Activated naive CD4-positive, alpha-beta T cell (primary cell): ENCODE results near the gene NDUFB1.
A peak's percentile ranks its signal among the peaks of the same experiment; 100 is the strongest.

ENCODE experiments used
- DNase-seq, 4 experiments: peaks; one replicate each; lab custom pipeline; 2025; lab: John Stamatoyannopoulos, UW

The NDUFB1 gene

DNA sequence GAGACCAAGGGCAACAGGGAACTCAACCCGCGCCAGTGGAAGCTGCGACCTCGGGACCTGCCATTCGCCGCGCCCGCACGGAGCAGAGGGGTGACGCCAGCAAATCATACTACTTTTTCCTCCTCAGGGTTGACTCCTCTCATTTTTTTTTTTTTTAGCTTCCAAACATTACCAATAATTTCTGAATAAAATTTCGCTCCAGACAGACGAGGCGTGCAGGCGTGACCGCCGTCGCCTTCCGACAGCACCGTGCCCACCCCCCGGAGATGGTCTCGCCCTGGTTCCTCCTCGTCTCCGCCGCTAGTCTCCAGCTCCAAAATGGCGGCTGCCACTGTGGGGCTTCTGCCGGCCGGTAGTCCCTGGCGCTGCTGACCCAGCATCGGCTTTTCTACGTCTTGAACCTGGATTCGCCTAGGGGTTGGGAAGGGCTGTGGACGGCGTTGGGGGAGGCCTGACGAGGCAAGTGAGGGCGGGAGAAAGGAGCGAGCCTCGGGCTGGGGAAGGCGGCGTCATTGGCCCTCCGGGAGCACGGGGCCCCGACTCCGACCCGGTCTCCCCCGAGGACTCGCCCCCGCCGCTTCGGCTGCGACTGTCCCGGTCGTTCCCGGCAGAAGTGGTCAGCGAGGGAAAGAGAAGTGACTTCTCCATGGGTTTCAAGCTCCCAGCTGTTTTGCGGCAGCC is at the start of gene NDUFB1, which contains the start of gene CPSF2:
Gene NDUFB1 (minus strand): TSS at position 37 of the 681 bp plus-strand sequence. CDS start 4,069 bp downstream, outside the sequence.
Gene CPSF2 (plus strand): TSS at position 300 of the 681 bp plus-strand sequence. CDS start 9,016 bp downstream, outside the sequence.
- DNase-seq, result peak; percentile 63 to 82 (median 74)

DNA sequence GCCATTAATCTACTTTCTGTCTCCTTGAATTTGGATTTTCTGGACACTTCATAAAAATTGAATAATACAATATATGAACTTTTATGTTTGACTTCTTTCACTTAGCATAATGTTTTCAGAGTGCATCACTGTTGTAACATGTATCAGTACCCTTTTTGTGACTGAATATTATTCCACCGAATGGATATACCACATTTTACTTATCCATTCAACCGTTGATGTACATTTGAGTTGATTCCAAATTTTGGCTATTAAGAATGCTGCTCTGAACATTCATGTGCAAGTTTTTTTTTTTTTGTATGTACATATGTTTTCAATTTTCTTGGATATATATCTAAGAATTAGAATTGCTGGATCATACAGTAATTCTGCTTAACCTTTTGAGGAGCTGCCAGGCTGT is 43.5 kb upstream of the NDUFB1 start:
- no peak for DNase-seq

GRCh38 chr14:92161521-92161920 is 40.0 kb upstream of the NDUFB1 start:
- DNase-seq, result no peak

DNA sequence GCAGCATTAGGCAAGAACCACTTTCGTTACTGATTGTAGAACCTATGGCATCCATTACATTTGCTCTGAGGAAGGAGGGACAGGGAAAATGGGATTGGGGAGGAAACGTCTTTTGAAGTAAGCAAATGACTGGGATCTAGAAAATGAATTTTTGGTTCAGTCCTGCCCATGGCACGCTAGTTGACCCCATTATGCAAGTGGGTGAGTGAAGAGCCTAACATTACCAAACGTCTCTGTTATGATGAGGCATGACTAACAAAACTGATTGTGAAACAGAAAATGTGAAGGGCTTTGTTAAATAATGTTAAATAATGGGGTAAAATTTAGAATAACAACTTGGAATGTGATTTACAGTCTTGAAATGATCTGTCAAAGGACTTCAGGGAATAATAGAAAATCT is 39.1 kb upstream of the NDUFB1 start:
- DNase-seq, result no peak

- DNase-seq, result no peak
These were observed 32.9 kb upstream of the NDUFB1 start for GRCh38 chr14:92154283-92154942.

DNA sequence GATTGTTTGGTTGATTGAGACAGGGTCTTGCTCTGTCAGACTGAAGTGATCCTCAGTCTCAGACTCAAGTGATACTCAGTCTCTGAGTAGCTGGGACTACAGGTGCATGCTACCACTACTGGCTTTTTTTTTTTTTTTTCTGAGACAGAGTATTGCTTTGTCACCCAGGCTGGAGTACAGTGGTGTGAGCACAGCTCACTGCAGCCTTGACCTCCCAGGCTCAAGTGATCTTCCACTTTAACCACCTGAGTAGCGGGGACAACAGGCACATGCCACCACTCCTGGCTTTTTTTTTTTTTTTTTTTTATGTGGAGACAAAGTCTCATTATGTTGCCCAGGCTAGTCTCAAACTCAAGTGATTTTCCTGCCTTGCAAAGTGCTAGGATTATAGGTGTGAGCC is 32.1 kb upstream of the NDUFB1 start:
- DNase-seq, result no peak

DNA sequence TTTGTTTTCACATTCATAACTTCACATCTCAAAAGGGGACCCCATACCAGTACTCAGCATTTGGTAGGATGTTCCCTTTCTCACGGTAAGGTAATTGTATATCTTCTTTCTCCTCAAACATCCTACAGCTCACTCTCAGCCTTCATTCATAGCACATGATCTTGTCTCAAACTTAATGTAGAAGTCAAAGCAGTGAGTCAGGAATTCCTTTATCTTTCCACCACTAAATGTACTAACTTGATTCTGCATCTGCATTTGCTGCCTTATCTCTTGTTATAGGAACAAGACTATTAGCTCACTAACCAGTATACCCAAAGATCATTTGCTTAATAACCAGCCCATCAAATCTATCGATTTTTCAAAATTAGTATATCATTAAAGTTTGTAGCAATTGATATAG is 23.2 kb upstream of the NDUFB1 start:
- no peak for DNase-seq

DNA sequence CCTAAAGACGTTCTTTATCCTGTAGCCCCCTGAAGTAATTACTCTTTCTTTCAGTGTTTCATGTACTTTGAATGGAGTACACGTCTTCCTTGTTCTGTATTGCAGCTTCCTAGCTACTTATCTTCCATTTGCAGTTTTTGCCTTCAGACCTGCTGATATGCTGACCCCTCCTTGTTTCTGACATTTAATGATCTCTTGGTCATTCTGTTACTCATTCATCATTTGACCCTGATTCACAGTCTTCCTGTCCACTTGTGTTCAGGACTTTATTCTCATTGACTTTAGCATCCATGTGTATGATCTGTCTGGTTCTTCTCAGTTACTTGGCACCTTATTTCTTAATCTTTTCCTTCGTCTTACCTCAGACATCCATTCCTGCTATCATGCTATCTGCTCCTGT is 22.5 kb upstream of the NDUFB1 start:
- DNase-seq, result no peak

- no peak for DNase-seq
These were observed 21.8 kb upstream of the NDUFB1 start for GRCh38 chr14:92143309-92143708.

DNA sequence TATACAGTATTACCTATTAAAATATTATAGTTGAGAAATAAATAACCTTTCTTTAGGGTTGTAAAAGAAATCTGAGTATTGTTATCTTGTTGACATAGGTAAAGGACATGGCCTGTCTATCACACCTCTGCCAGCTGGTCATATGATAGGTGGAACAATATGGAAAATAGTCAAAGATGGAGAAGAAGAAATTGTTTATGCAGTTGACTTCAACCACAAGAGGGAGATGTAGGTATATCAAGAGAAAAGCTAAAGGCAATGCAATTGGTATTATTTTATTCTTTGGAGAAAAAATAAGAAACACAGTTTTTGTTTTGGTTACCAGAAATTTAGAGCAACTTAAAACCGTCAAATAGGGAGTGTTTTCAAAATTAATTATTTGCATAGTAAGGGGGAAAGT is 13.8 kb upstream of the NDUFB1 start:
- no peak for DNase-seq

DNA sequence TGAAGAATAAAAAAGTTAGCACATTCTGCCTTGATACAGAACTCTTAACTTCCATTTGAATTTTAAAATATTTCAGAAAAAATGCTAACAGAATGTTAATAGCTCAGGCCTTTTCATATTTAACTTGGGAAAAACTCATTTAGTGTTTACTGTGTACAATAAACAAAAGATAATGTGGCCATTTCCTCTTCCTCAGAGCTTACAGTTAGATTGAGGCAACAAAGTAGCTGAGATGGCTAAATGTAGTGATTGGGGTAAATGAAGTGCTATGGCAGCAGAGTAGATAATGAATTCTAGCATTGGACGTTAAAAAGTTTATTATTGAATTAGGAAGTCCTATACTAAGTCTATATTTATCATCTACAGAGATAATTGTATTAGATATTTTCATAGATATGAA is 12.9 kb upstream of the NDUFB1 start:
- no peak for DNase-seq

- no peak for DNase-seq
These were observed 1.3 kb upstream of the NDUFB1 start for GRCh38 chr14:92122761-92123160.

DNA sequence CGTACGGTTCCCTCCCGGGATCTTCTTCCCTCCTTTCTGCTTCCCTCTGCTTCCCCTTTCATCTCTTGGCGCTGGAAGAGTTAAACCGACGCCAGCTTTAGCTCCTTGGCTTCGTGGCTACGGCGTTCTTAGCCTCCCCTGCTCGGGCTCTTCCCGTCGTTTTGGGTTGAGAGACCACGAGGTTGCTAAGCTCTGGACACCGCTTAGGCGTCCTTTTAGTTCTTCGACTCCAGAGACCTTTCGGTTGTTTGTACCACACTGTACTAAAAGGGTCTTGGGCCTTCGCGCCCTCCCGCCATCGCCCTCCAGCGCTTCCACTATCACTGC is 808 bp upstream of the NDUFB1 start:
- no peak for DNase-seq

- DNase-seq, result no peak
These were observed 268 bp downstream of the NDUFB1 start for GRCh38 chr14:92121207-92121669.

DNA sequence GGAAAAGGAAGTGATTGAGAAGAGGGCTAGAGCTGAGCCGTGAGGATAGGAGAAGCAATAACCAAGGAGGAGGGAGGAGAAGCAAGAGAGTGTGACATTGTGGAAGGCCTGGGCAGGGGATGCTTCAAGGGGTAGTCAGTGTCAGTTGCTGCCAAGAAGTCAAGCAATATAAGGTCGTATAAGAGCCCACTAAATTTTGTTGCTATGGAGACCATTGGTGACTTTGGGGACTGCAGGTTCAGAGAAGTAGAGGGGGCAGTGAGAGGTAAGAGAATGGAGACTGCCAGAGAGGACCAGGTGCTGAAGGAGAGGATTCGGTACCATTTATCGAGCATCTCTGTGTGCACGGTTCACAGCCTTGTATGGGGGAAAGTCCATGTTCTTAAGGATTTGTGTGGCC is 12.0 kb downstream of the NDUFB1 start:
- no peak for DNase-seq

DNA sequence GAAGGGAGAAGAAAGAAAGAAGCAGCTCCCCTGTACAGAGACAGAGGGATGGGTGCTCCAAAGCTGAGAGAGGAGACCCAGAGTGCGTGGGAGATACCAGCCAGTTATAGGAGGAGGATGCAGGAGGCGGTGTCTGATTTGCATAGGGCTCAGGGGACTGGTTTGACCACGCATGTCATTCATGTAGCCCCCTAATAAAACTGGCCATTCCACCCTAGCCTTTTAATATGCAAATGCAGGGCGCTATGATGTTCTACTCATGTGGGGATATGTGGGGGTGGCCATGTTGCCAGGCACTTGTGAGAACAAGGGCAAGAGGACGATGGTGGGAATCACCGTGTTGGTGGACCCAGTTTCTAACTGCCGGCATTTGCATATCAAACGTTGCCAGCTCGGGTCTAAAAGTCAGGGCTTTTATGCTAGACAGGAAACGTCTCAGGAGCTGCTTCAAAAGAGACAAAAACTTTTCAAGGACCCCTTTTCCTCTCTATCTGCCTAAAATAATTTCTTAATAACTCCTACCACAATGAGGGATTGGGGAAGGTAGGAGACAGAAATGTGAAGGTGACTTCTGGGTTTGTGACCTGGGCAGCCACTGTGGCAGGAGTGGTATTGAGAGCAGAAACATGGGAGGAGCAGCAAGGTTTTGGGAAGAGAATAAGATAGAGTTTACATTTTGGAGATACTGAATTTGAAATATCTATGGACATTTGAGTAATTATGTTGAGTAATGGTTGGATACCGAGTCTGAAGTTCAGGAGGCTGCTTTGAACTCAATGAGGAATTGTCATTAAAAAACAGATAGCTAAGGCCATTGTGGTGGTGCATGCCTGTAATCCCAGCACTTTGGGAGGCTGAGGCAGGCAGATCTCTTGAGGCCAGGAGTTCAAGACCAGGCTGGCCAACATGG is 12.9 kb downstream of the NDUFB1 start:
- DNase-seq, result no peak

DNA sequence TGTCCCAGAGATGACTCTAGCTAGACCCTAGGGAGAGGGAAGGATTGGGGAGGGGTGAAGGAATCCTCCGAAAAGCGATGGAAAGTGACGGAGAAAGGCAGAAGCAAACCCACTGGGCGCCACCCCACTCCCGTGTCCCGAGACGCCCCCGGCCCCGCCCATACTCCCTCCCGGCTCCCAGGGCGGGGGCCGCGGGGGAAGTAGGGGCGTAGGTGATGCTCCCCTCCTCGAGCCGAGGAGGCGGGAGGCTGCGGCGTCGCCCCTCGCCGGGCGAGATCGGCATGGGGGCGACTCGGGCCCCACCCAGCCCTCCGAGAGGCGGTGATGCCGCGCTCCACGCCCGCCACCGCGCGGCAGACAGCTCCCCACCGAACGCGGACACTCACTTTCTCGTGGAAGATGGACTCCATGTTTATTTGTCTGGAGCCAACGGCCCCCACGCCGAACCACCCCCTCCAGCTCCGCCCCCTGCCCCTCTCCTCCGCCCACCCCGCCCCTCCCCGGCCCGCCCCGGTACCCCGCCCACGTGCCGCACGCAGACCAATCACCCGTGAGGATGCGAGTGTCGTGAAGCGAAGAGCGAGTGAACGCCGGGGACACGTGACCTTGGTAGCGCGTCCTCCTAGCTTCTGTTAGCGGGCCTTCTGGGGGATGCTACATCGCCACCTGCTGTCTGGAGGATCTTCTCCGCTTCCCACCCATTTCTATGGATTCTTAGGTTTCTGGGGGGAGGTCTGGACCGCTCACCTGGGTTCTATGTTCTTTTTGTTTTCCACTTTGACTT is 15.2 kb downstream of the NDUFB1 start, which contains the start of gene ATXN3:
Gene ATXN3 (minus strand): TSS at position 440 of the 784 bp plus-strand sequence. CDS start 30 bp downstream, at position 410.
- DNase-seq, result peak; percentile 81 to 92 (median 88)

DNA sequence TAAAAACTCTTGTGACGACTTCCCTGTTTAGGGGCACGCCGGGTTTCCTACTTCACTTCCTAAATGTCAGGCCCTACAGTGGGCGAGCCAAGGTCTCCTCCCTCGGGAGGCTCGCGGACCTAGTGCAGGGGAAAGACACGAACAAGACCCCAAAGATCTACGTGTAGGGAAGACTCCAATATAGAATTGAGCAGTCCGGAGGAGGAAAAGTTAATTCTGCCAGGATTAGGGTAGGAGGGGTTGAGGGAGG is 15.7 kb downstream of the NDUFB1 start:
- no peak for DNase-seq

- DNase-seq, result no peak
These were observed 16.2 kb downstream of the NDUFB1 start for GRCh38 chr14:92105073-92105892.

GRCh38 chr14:92103363-92103989 is 18.0 kb downstream of the NDUFB1 start:
- no peak for DNase-seq

DNA sequence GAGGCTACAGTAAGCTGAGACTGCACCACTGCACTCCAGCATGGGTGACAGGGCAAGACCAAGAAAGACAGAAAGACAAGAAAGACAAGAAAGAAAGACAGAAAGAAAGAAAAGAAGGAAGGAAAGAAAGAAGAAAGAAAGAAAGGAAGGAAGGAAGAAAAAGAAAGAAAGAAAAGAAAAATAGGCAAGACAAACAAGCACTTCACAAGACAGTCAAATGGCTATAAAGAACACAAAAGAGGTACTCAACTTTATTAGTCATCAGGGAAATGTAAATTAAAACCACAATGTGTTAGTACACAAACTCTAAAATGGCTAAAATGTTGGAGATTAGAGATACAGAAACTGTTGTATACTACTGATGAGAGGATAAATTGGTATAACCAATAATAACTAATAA is 21.7 kb downstream of the NDUFB1 start:
- DNase-seq, result no peak
